HCT116 (cell line): ENCODE results near the gene CDK10. TPM values are rescaled to one million over a fixed set of nuclear protein-coding genes. Genes with fewer than 3 reads are reported as not detected.

Source experiments
- ATAC-seq: fragments of 200-7000 bp; cut with Tn5 transposase; 2 replicates; pipeline ENCODE4 v1.9.1; 2020; ENCODE audit warnings: mild to moderate bottlenecking, moderate library complexity
- BruUV-seq: library from RNA; stranded (reverse); fragments of 400-500 nt; replicated peaks from 2 replicates; lab custom pipeline; 2021; lab: Mats Ljungman, UMichigan
- CTCF ChIA-PET: fragments of 300-600 bp; sonication (Branson Sonifier 250); formaldehyde crosslinking; loops from one replicate; lab custom pipeline; 2021; ENCODE audit warnings: antibody characterized with exemption; lab: Charles Lee
- POLR2A ChIA-PET: fragments of 300-600, 350-600 bp; sonication (Branson Sonifier 250); formaldehyde crosslinking; loops from one replicate; lab custom pipeline; 2021; ENCODE audit warnings: antibody characterized with exemption; lab: Charles Lee
- RAD21 ChIA-PET, 2 experiments: fragments of 300-600 bp; sonication (Branson Sonifier 250); formaldehyde crosslinking; loops; one replicate each; lab custom pipeline; 2023; ENCODE audit warnings: low total read pairs in 2 of 2; ENCODE audit not compliant: uncharacterized antibody in 2 of 2, unreplicated experiment in 2 of 2, low non-redundant PET in 1 of 2; lab: Charles Lee
- DNase-seq: peaks from one replicate; pipeline ENCODE4 v3.0.0-alpha.2; 2010; ENCODE audit warnings: low read depth, low spot score
- H2AFZ ChIP-seq: fragments of 200-600 bp; shearing (Covaris generic), sonication (generic); 2 replicates; pipeline ENCODE4 v1.6.1; 2017; ENCODE audit warnings: low read depth, mixed run types, mixed read lengths, antibody characterized with exemption, low read length; ENCODE audit not compliant: poor library complexity, severe bottlenecking
- H3K27ac ChIP-seq: 2 replicates; pipeline ENCODE4 v1.5.1; 2012; ENCODE audit warnings: low read depth, low read length
- H3K27me3 ChIP-seq: fragments of 200-600 bp; sonication (generic); 2 replicates; pipeline ENCODE4 v1.6.1; 2016; ENCODE audit warnings: mixed run types, low read length, mixed read lengths; ENCODE audit not compliant: insufficient read depth
- H3K36me3 ChIP-seq, 2 experiments: fragments of 200-500 bp in 1 of 2; fragments of 200-600 bp in 1 of 2; sonication (Bioruptor generic) in 1 of 2; sonication (generic) in 1 of 2; 2 replicates each; pipeline versions ENCODE4 v1.5.1 to v1.6.1; 2014 to 2016; ENCODE audit warnings: low read length in 2 of 2, inconsistent platforms in 1 of 2, mixed read lengths in 1 of 2, mixed run types in 1 of 2; ENCODE audit not compliant: insufficient read depth in 2 of 2, control insufficient read depth in 1 of 2
- H3K4me1 ChIP-seq, 2 experiments: fragments of 200-600 bp in 1 of 2; sonication (generic) in 1 of 2; 2 replicates each; pipeline versions ENCODE4 v1.5.1 to v1.6.1; 2012 to 2017; ENCODE audit warnings: low read length in 2 of 2, inconsistent platforms in 1 of 2, mild to moderate bottlenecking in 1 of 2, mixed read lengths in 1 of 2, mixed run types in 1 of 2, moderate library complexity in 1 of 2; ENCODE audit not compliant: insufficient read depth in 2 of 2, control insufficient read depth in 1 of 2
- H3K4me2 ChIP-seq: fragments of 200-600 bp; sonication (generic); 2 replicates; pipeline ENCODE4 v1.6.1; 2017; ENCODE audit warnings: mixed run types, low read length, mixed read lengths
- H3K4me3 ChIP-seq, 2 experiments: fragments of 200-600 bp in 1 of 2; sonication (generic) in 1 of 2; replicated peaks in 1 of 2; 2 replicates each; pipeline ENCODE4 v1.5.1; 2011 to 2016; ENCODE audit warnings: low read length in 2 of 2, control low read depth in 1 of 2, low read depth in 1 of 2, mild to moderate bottlenecking in 1 of 2, mixed read lengths in 1 of 2, mixed run types in 1 of 2
- H3K79me2 ChIP-seq: fragments of 200-600 bp; sonication (generic); 2 replicates; pipeline ENCODE4 v1.6.1; 2017; ENCODE audit warnings: mild to moderate bottlenecking, mixed run types, low read length, moderate library complexity, mixed read lengths; ENCODE audit not compliant: insufficient read depth
- H3K9ac ChIP-seq: fragments of 200-600 bp; sonication (generic); 2 replicates; pipeline ENCODE4 v1.6.1; 2016; ENCODE audit warnings: low read length, mixed read lengths
- H3K9me2 ChIP-seq: fragments of 200-600 bp; sonication (generic), shearing (Covaris generic); 2 replicates; pipeline ENCODE4 v1.6.1; 2017; ENCODE audit warnings: mixed run types, mild to moderate bottlenecking, moderate library complexity; ENCODE audit not compliant: insufficient read depth
- H3K9me3 ChIP-seq, 2 experiments: fragments of 200-500 bp in 1 of 2; fragments of 200-600 bp in 1 of 2; sonication (Bioruptor generic) in 1 of 2; sonication (generic) in 1 of 2; 2 replicates each; pipeline ENCODE4 v1.6.1; 2014 to 2017; ENCODE audit warnings: low read length in 2 of 2, mixed read lengths in 2 of 2, inconsistent platforms in 1 of 2, low read depth in 1 of 2, mild to moderate bottlenecking in 1 of 2, mixed run types in 1 of 2, moderate library complexity in 1 of 2; ENCODE audit not compliant: control insufficient read depth in 1 of 2, insufficient read depth in 1 of 2
- H4K20me1 ChIP-seq: fragments of 200-600 bp; sonication (generic), shearing (Covaris generic); 2 replicates; pipeline ENCODE4 v1.6.1; 2017; ENCODE audit warnings: mixed run types, mild to moderate bottlenecking, moderate library complexity; ENCODE audit not compliant: insufficient read depth
- CEBPB ChIP-seq: IDR thresholded peaks from 2 replicates; pipeline ENCODE4 v1.6.1; 2012; ENCODE audit warnings: low read depth
- ELF1 ChIP-seq: IDR thresholded peaks from 2 replicates; pipeline ENCODE4 v1.6.1; 2012; ENCODE audit warnings: low read depth, borderline replicate concordance
- EZH2 ChIP-seq: fragments of 200-600 bp; sonication (generic); IDR thresholded peaks from 2 replicates; pipeline ENCODE4 v1.6.1; 2017; ENCODE audit warnings: antibody characterized with exemption, mixed run types
- FOSL1 ChIP-seq: IDR thresholded peaks from 2 replicates; pipeline ENCODE4 v1.6.1; 2012; ENCODE audit warnings: low read depth
- POLR2A ChIP-seq: IDR thresholded peaks from 2 replicates; pipeline ENCODE4 v1.7.0; 2011; ENCODE audit warnings: borderline replicate concordance; ENCODE audit not compliant: insufficient read depth, insufficient read length; ENCODE audit errors: extremely low read depth
- POLR2AphosphoS5 ChIP-seq: IDR thresholded peaks from 2 replicates; pipeline ENCODE4 v1.6.1; 2011; ENCODE audit warnings: mild to moderate bottlenecking, low read depth, low read length, moderate library complexity
- RAD21 ChIP-seq: IDR thresholded peaks from 2 replicates; pipeline ENCODE4 v1.6.1; 2012; ENCODE audit warnings: low read depth, mild to moderate bottlenecking
- SP1 ChIP-seq: IDR thresholded peaks from 2 replicates; pipeline ENCODE4 v1.6.1; 2012; ENCODE audit warnings: low read depth
- SRF ChIP-seq: IDR thresholded peaks from 2 replicates; pipeline ENCODE4 v1.6.1; 2012; ENCODE audit warnings: low read depth
- TCF7L2 ChIP-seq: IDR thresholded peaks from 2 replicates; pipeline ENCODE4 v1.7.0; 2011; ENCODE audit warnings: borderline replicate concordance, inconsistent platforms; ENCODE audit not compliant: insufficient read depth, insufficient read length; ENCODE audit errors: extremely low read depth
- YY1 ChIP-seq: IDR thresholded peaks from 2 replicates; pipeline ENCODE4 v1.6.1; 2011; ENCODE audit warnings: low read length, low read depth, moderate library complexity, mild to moderate bottlenecking; ENCODE audit not compliant: insufficient replicate concordance; ENCODE audit errors: extremely low read depth
- ZFX ChIP-seq: fragments of 450-650 bp; IDR thresholded peaks from 2 replicates; pipeline ENCODE4 v1.6.1; 2017
- ZNF274 ChIP-seq: fragments of 200-500 bp; sonication (Bioruptor generic); IDR thresholded peaks from 2 replicates; pipeline ENCODE4 v1.6.1; 2014; ENCODE audit warnings: mild to moderate bottlenecking, low read depth, low read length, inconsistent platforms
- intact Hi-C: fragments of 100-400 bp; cut with micrococcal nuclease; formaldehyde crosslinking; loops from 2 replicates; pipeline ENCODE4 v1.10.0; 2022
- total RNA-seq: library from RNA; stranded (reverse); gene quantifications from one replicate; pipeline ENCODE4 v1.2.1, GENCODE V29; 2021; ENCODE audit not compliant: unreplicated experiment
- TF ChIP-seq, protein P1 (sequence below): IDR thresholded peaks from 2 replicates; pipeline ENCODE4 v1.6.1; 2012
- TF ChIP-seq, protein P2 (sequence below), 3 experiments: fragments of 200-600 bp in 1 of 3; sonication (generic) in 1 of 3; IDR thresholded peaks in 2 of 3; conservative IDR thresholded peaks in 1 of 3; 2 replicates each; pipeline ENCODE4 v1.5.1; 2012 to 2017; ENCODE audit warnings: low read depth in 2 of 3, low read length in 2 of 3, antibody characterized with exemption in 1 of 3, borderline replicate concordance in 1 of 3, control low read depth in 1 of 3, mild to moderate bottlenecking in 1 of 3, mixed read lengths in 1 of 3, mixed run types in 1 of 3, moderate library complexity in 1 of 3; ENCODE audit not compliant: insufficient read depth in 1 of 3

Gene CDK10
- total RNA-seq, 1 experiment from 2014 or later: 165 TPM

DNA sequence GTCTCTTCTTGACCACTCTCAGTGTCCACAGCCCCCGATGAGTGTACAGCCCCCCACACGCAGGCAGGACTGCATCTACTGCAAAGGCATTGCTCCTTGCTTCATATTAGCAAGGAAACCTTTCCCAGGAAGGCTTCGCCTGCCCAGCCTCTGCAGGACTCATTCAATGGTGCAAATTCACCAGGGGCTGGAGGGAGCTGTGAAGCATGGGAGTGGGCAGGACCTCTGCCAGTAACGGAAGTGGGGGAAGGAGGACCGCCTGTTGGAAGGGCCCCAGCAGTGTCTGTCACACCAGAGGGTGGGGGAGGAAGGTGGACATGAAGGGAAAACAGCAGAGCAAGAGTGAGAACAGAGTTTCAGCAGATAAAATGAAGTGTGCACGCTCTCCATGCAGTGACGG is 26.3 kb upstream of the CDK10 start:
- Histone ChIP-seq H3K36me3 (peaks cover 19 to 56% of the 10 kb centered on the region in 2 experiments), H3K27ac (0 out of 2 replicates have a peak overlapping the region, but pooled peaks have one; percentile 8), H3K4me3 (no peak overlapping the region), H3K9me2 (no peaks in the 10 kb centered on the region), H3K9ac (no peak overlapping the region), H2AFZ (no peak overlapping the region), H3K4me2 (no peak overlapping the region), H3K79me2 (peaks cover 63% of the 10 kb centered on the region), H3K27me3 (no peaks in the 10 kb centered on the region), H3K9me3 (no peaks in the 10 kb centered on the region), H3K4me1 (peaks cover 16 to 26% of the 10 kb centered on the region in 2 experiments; a peak in 3 of 4 replicates), H4K20me1 (no peaks in the 10 kb centered on the region; the same call in 1 of the 2 replicates)
- no TSS peak for BruUV-seq
- CTCF ChIA-PET: no interaction called here
- POLR2A ChIA-PET: no interaction called here
- DNase-seq: no peak
- intact Hi-C loops: no loop called here
- TF ChIP-seq SP1 (no peak), FOSL1 (no peak), ZNF274 (no peak), ELF1 (no peak), SRF (no peak), EZH2 (no peak), TCF7L2 (no peak), CEBPB (no peak), RAD21 (no peak)
- TF ChIP-seq, protein P1, sequence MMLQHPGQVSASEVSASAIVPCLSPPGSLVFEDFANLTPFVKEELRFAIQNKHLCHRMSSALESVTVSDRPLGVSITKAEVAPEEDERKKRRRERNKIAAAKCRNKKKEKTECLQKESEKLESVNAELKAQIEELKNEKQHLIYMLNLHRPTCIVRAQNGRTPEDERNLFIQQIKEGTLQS: no peak
- no peak for ATAC-seq
- RAD21 ChIA-PET: no interaction called here

DNA sequence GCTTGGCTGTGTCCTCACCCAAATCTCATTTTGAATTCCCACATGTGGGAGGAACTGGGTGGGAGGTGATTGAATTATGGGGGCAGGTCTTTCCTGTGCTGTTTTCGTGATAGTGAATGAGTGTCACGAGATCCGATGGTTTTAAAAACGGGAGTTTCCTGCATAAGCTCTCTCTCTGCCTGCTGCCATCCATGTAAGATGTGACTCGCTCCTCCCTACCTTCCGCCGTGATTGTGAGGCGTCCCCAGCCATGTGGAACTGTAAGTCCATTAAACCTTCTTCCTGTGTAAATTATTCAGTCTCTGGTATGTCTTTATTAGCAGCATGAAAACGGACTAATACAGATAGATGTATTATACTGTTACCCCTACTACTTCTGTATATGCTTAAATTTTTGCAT is 25.3 kb upstream of the CDK10 start:
- no peak for DNase-seq
- Histone ChIP-seq H3K36me3 (peaks cover 19 to 56% of the 10 kb centered on the region in 2 experiments), H4K20me1 (no peaks in the 10 kb centered on the region; the same call in 1 of the 2 replicates), H3K4me3 (no peak overlapping the region), H3K27me3 (no peaks in the 10 kb centered on the region), H3K4me2 (no peak overlapping the region), H2AFZ (no peak overlapping the region), H3K4me1 (peaks cover 12 to 20% of the 10 kb centered on the region in 2 experiments; a peak in 3 of 4 replicates), H3K9ac (no peak overlapping the region), H3K9me3 (peaks cover 0 to 5% of the 10 kb centered on the region in 2 experiments; a peak in 1 of 4 replicates), H3K79me2 (peaks cover 52% of the 10 kb centered on the region), H3K27ac (no peak overlapping the region), H3K9me2 (no peaks in the 10 kb centered on the region)
- ChIA-PET POLR2A (no interaction called here), CTCF (no interaction called here), RAD21 (no interaction called here)
- no peak for ATAC-seq
- no TSS peak for BruUV-seq
- TF ChIP-seq ZNF274 (no peak), YY1 (no peak), POLR2AphosphoS5 (no peak), POLR2A (no peak), CEBPB (no peak), EZH2 (no peak), SP1 (no peak), ZFX (no peak)
- TF ChIP-seq, protein P2, sequence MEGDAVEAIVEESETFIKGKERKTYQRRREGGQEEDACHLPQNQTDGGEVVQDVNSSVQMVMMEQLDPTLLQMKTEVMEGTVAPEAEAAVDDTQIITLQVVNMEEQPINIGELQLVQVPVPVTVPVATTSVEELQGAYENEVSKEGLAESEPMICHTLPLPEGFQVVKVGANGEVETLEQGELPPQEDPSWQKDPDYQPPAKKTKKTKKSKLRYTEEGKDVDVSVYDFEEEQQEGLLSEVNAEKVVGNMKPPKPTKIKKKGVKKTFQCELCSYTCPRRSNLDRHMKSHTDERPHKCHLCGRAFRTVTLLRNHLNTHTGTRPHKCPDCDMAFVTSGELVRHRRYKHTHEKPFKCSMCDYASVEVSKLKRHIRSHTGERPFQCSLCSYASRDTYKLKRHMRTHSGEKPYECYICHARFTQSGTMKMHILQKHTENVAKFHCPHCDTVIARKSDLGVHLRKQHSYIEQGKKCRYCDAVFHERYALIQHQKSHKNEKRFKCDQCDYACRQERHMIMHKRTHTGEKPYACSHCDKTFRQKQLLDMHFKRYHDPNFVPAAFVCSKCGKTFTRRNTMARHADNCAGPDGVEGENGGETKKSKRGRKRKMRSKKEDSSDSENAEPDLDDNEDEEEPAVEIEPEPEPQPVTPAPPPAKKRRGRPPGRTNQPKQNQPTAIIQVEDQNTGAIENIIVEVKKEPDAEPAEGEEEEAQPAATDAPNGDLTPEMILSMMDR (IDR thresholded peaks at IDR 0.05 in 2 of 3, conservative IDR thresholded peaks at IDR 0.05 in 1 of 3; ENCODE audit: borderline replicate concordance in 1 of 3, insufficient read depth in 1 of 3, low read depth in 2 of 3, low read length in 2 of 3): no peak
- intact Hi-C loops: no loop called here
